Measurements from ENCODE around the gene GORAB. TPM values are rescaled to one million over a fixed set of nuclear protein-coding genes. Genes with fewer than 3 reads are reported as not detected.

GORAB gene
- total RNA-seq (2011; cell fraction: chromatin; rRNA removed; ENCODE audit: low replicate concordance), result 8.7 and 27.3 TPM in 2 replicates
- 5.5 and 9.7 TPM in 2 replicates for total RNA-seq (2011; cell fraction: nucleolus; rRNA removed)
- 9.6 and 14.4 TPM in 2 replicates for total RNA-seq (2011; cell fraction: nucleoplasm; rRNA removed)
- total RNA-seq (2014; rRNA removed) (6.6 and 7.1 TPM in 2 replicates), total RNA-seq (2014; rRNA removed; fragmentation: Illumina TruSeq; extraction: Trizol) (10.7 and 12.9 TPM in 2 replicates), total RNA-seq (2015; rRNA removed; fragmentation: Illumina TruSeq; extraction: Trizol) (11.1 and 13.2 TPM in 2 replicates), total RNA-seq (2021) (7.0 and 7.1 TPM in 2 replicates), polyA plus RNA-seq (2011; rRNA removed) (12.9 and 14.8 TPM in 2 replicates), polyA plus RNA-seq (2014; fragmentation: Illumina TruSeq; extraction: Trizol) (11.0 and 12.4 TPM in 2 replicates), polyA plus RNA-seq (2014; fragmentation: Nextera tagmentation; extraction: Ambion mirVana) (1 to 10 TPM; 4.4 to 8.9 TPM), polyA plus RNA-seq (2014; rRNA removed) (7.5 and 8.6 TPM in 2 replicates), polyA minus RNA-seq (2011; rRNA and poly(A)+ RNA removed) (15.1 and 17.2 TPM in 2 replicates), Bru-seq, nascent RNA (percentile 80 among the genes with signal in this experiment), BruChase-seq, experiment 1, labeled RNA remaining after a 2-hour chase (percentile 83 among the genes with signal in this experiment), BruChase-seq, experiment 2, labeled RNA remaining after a 6-hour chase (percentile 82 among the genes with signal in this experiment)
- polyA plus RNA-seq (2011; cell fraction: cytosol; rRNA removed), result 1.1 and 4.0 TPM in 2 replicates
- polyA plus RNA-seq (2011; cell fraction: nucleus; rRNA removed), result 21.4 and 30.0 TPM in 2 replicates
- 6.8 and 12.2 TPM in 2 replicates for polyA plus RNA-seq (2012)
- 2.7 and 4.4 TPM in 2 replicates for polyA minus RNA-seq (2011; cell fraction: cytosol; rRNA and poly(A)+ RNA removed)
- 10.4 and 18.7 TPM in 2 replicates for polyA minus RNA-seq (2011; cell fraction: nucleus; rRNA and poly(A)+ RNA removed)
- long read RNA-seq, experiment 1, transcript GORAB-202 (5 exons, 2,189 nt), result major isoform, 5 of 14 reads
- long read RNA-seq, experiment 1, partial matches to known transcripts, result 1 of 14 reads
- long read RNA-seq, experiment 1, other reads (novel, unspliced or antisense), result 8 of 14 reads
- long read RNA-seq, experiment 2, partial matches to known transcripts, result 0 of 1 reads
- long read RNA-seq, experiment 2, other reads (novel, unspliced or antisense), result 1 of 1 reads
- long read RNA-seq, experiment 3, partial matches to known transcripts, result 1 of 7 reads
- long read RNA-seq, experiment 3, other reads (novel, unspliced or antisense), result 1 of 7 reads

DNA sequence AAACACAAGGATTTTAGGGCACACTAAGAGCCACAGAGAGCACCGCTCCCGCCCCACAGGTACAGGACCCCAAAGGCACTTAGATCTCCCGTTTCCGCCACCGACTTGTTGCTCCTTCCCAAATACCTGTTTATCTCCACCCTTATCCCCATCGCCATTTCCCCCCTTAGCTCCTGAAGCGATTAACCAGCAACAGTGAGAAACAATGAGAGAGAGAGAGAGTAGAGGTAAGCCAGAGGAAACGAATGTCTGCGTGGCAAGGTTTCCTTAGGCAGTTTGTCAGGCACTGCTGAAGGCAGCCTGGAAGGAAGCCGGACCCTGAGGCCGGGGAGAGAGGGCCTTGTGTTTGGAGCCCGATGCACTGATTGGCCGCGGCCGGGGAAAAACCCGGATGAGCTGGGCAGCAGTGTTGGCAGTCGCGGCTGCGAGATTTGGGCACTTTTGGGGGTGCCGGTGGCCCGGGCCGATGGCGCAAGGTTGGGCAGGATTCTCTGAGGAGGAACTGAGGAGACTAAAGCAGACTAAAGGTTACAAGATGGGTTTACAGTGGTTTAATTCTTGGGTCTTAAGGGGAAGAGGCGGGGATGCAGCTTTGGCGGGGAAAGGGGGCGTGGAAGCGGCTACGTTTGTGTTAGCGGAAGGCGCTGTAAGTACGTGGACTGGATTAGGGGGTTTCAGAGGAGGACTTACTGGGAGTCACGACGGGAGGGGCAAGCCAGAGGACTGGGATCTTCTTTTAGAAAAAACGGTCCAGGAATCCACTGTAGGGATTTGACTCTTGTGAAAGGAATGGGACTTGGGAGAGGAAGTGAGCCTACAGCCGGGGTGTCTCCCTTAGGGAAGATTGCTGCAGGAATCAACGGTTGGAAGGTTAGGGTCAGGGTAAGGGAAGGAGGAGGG lies at the start of gene GORAB:
GORAB (plus strand) TSS at position 409 of the 900 bp plus-strand sequence; CDS start at position 467, 58 bp downstream.
- no peaks in the 10 kb centered on the region for H3K9me1 ChIP-seq (ENCODE audit: control insufficient read depth, insufficient read depth, low read length)
- peaks cover 0 to 9% of the 10 kb centered on the region in 2 experiments; a peak in 2 of 5 replicates for H3K4me1 ChIP-seq (replicated peaks in 1 of 2; ENCODE audit: control insufficient read depth in 2 of 2, insufficient read depth in 2 of 2, low read length in 2 of 2)
- CTCF ChIA-PET (ENCODE audit: low intra/inter-chr PET ratio), result no interaction called here
- no peak for TF ChIP-seq CGGBP1 (CRISPR knock-in tag; IDR thresholded peaks at IDR 0.05)
- TF ChIP-seq SOX6 (IDR thresholded peaks at IDR 0.05), result no peak; the same call in 1 of the 2 replicates
- TF ChIP-seq DLX4 (CRISPR knock-in tag; IDR thresholded peaks at IDR 0.05), result no peak
- peak; percentile 29; the same call in 1 of the 2 replicates for TF ChIP-seq DPF2 (IDR thresholded peaks at IDR 0.05)
- peak; percentile 74 for TF ChIP-seq ETV1 (tag; conservative IDR thresholded peaks at IDR 0.05; ENCODE audit: low read depth)
- TF ChIP-seq CTBP1 (IDR thresholded peaks at IDR 0.05; ENCODE audit: borderline replicate concordance), result peak; percentile 77
- peak; percentile 74 for TF ChIP-seq SIN3B (IDR thresholded peaks at IDR 0.05; ENCODE audit: low read depth)
- no peak for TF ChIP-seq FIP1L1 (IDR thresholded peaks at IDR 0.05; ENCODE audit: low read depth, low read length, poor library complexity, severe bottlenecking)
- peak; percentile 87; the same call in 1 of the 2 replicates for TF ChIP-seq ZZZ3 (IDR thresholded peaks at IDR 0.05)
- TF ChIP-seq ZSCAN29 (IDR thresholded peaks at IDR 0.05), result no peak
- peak; percentile 91 for TF ChIP-seq POLR2H (tag; IDR thresholded peaks at IDR 0.05; ENCODE audit: low read depth)
- peak; percentile 70; the same call in 1 of the 2 replicates for TF ChIP-seq SP1 (CRISPR knock-in tag; IDR thresholded peaks at IDR 0.05)
- TF ChIP-seq, protein P1, sequence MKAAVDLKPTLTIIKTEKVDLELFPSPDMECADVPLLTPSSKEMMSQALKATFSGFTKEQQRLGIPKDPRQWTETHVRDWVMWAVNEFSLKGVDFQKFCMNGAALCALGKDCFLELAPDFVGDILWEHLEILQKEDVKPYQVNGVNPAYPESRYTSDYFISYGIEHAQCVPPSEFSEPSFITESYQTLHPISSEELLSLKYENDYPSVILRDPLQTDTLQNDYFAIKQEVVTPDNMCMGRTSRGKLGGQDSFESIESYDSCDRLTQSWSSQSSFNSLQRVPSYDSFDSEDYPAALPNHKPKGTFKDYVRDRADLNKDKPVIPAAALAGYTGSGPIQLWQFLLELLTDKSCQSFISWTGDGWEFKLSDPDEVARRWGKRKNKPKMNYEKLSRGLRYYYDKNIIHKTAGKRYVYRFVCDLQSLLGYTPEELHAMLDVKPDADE (conservative IDR thresholded peaks at IDR 0.05; ENCODE audit: control insufficient read depth, low read depth, low read length), result 0 out of 2 replicates have a peak, but pooled peaks have one; percentile 38
- no peak for TF ChIP-seq NR2F6 (CRISPR knock-in tag; IDR thresholded peaks at IDR 0.05)
- TF ChIP-seq HNRNPLL (IDR thresholded peaks at IDR 0.05; ENCODE audit: low read depth, low read length, poor library complexity, severe bottlenecking), result peak; percentile 59

More for the DNA sequence above, at the start of gene GORAB:
- Histone ChIP-seq H4K20me1 (replicated peaks; ENCODE audit: control insufficient read depth, insufficient read depth, low read length) (no peaks in the 10 kb centered on the region), H3K9ac (ENCODE audit: insufficient read depth in 1 of 2, low read depth in 2 of 2, low read length in 2 of 2) (peak within 1 kb of the TSS; percentile 90 to 95), H3K27ac (ENCODE audit: extremely low read depth, low read depth, low read length) (peak within 1 kb of the TSS; percentile 95), H3K4me3 (peak within 1 kb of the TSS; percentile 64), H3K9me3 (replicated peaks; ENCODE audit: control insufficient read depth, insufficient read depth, low read depth, low read length) (no peaks in the 10 kb centered on the region), H3K27me3 (ENCODE audit: control insufficient read depth in 2 of 2, insufficient read depth in 2 of 2, low read length in 2 of 2) (no peaks in the 10 kb centered on the region), H3K79me2 (ENCODE audit: control insufficient read depth, insufficient read depth, low read length) (peaks cover 26% of the 10 kb centered on the region), H3K4me2 (ENCODE audit: insufficient read depth, low read length) (peak within 1 kb of the TSS; percentile 98), H2AFZ (ENCODE audit: low read depth, low read length) (peak within 1 kb of the TSS; percentile 100), H3K36me3 (ENCODE audit: control insufficient read depth, insufficient read depth, low read length) (peaks cover 11% of the 10 kb centered on the region; the same call in 1 of the 3 replicates)
- peak; percentile 95 for ATAC-seq
- in situ Hi-C loops (cut with MboI) (loop anchor here (25.0 kb wide), 1 partner anchor 1080 kb away; the partner anchor contains the start of gene MYOCOS), intact Hi-C loops (cut with micrococcal nuclease) (loop anchor here (5.0 to 10.0 kb wide), 3 partner anchors 460 to 863 kb away; partner anchors contain the start of genes KIFAP3 and SCYL3)
- no TSS peak for BruUV-seq (replicated peaks)
- under 1% methylated on average over 35 of the region's 36 CpGs for WGBS (ENCODE audit: insufficient coverage, low coverage, missing lambda C conversion rate)
- peak; percentile 93 for FAIRE-seq
- POLR2A ChIA-PET, result interaction anchor here (0.6 to 1.2 kb wide), 12 partner anchors 8 to 638 kb away, joined by 3 to 5 read pairs (median 3); partner anchors contain the start of genes KIFAP3 and SCYL3
- DNase-seq (ENCODE audit: extremely low read depth in 1 of 4, low spot score in 3 of 4), result peak; percentile 95 to 96 (median 96)

All from K562 (cell line).